Skin of body (tissue), 2 donors: ENCODE results near the gene TOX2. TPM values are rescaled to one million over a fixed set of nuclear protein-coding genes. Genes with fewer than 3 reads are reported as not detected.
A peak's percentile ranks its signal among the peaks of the same experiment; 100 is the strongest.
"Not testable (repeated sequence)": the region's sequence is repeated elsewhere in the genome, so short reads cannot be mapped to it uniquely, and the experiment has no call there.

Source experiments
- DNase-seq: peaks from one replicate; lab custom pipeline; 2025; lab: John Stamatoyannopoulos, UW
- total RNA-seq: library from RNA; depleted of rRNA; stranded (reverse); fragments of >200 nt; gene quantifications from one replicate; pipeline ENCODE4 v1.2.3, GENCODE V29; 2014

The TOX2 gene
- total RNA-seq, 1 donor from 2014 or later, result 0.89 TPM

- no peak for DNase-seq
Observed at GRCh38 chr20:44031781-44032582, 117.3 kb downstream of the TOX2 start.

- DNase-seq, result no peak
Observed at GRCh38 chr20:44032583-44033331, 118.1 kb downstream of the TOX2 start.

DNA sequence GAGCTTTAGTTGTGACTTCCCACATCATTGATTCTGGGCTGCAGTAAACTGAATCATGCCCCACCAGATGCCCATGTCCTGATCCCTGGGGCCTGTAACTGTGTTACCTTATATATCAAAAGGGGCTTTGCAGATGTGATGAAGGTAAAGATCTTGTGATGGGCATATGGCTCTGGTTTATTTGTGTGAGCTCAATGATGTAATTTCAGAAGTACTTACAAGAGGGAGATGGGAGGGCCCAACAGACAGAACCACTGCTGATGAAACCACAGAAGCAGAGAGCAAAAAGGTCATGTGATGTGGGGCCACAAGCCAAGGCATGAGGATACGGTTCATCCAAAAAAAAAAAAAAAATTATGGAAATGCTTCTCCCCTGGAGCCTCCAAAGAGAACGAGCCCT, 118.7 kb downstream of the TOX2 start:
- DNase-seq, result no peak

DNA sequence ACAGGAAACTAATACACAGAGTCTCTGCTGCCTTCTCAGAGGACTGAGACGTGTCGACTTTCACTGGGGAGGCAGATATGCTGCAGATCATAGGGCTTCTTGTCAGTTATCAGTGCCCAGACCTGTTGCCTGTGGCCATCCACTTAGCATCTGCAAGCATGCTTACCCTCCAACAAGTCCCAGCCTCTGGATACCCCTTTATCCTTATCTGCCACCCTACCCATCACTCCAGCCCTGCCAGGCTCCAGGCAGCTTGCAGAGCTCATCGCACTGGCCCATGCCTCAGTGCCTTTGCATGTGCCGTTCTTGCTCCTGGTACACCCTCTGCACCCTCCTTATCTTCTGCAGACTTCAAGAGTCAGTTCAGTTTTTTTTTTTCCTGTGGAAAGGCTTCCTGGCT, 119.2 kb downstream of the TOX2 start:
- no peak for DNase-seq

- no peak for DNase-seq
Observed at GRCh38 chr20:44034451-44034850, 119.8 kb downstream of the TOX2 start.

GRCh38 chr20:44034965-44035635, 120.4 kb downstream of the TOX2 start:
- no peak for DNase-seq

- DNase-seq, result no peak
Observed at GRCh38 chr20:44035924-44036323, 121.3 kb downstream of the TOX2 start.

DNA sequence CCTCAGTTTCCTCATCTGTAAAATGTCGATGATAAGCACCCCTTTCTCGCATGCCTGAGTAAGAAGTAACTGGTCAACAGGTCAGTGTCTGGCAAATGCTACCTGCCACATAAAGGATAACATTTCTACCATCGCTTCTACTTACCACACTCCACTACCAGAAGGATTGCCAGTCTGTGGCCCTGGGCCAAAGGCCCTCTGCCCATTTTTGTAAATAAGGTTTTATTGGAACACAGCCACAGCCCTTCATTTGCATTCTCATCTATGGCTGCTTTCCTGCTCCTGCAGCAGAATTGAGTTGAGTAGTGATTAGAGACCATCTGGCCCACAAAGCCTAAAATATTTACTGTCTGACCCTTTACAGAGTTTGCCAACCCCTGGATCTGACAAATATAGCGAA, 121.8 kb downstream of the TOX2 start:
- no peak for DNase-seq

- DNase-seq, result peak; percentile 36
Observed at GRCh38 chr20:44038681-44039123, 124.0 kb downstream of the TOX2 start.

DNA sequence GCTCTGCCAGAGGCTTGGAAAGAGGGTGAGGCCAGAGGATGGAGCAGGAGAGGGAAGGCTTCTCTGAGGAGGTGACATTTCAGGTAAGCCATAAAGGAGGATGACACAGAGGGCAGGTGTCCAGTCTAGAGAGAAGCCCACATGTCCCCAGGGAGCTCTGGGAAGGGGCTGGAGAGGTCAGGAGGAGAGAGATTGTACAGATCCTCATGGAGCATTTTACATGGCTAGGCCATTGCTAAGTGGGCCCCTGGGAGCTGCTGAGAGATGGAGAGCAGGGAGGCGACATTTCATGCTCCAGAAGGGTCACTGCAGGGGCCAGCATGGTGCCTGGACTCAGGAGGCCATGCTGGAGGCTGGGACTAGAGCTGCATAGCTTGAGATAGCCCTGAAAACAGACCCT, 124.5 kb downstream of the TOX2 start:
- no peak for DNase-seq

DNA sequence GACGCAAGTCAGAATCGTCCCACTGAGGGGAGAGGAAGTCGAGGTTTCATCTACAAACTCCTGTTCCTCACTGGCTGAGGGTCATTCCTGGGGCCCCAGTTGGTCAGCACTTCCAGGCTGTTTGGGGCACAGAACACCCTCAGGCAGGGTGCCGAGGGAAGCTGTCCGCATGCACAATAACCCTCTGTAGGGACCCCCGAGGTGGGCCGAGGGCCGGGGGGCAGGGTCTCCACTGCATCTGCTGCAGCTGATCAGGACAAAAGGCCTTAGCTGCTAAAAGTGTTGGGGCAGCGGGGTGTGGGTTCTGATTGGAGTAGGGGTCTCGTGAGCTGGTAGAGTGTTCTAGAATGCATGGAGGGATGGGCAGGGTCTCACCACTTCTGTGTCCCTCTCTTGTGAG, 125.1 kb downstream of the TOX2 start:
- DNase-seq, result no peak

DNA sequence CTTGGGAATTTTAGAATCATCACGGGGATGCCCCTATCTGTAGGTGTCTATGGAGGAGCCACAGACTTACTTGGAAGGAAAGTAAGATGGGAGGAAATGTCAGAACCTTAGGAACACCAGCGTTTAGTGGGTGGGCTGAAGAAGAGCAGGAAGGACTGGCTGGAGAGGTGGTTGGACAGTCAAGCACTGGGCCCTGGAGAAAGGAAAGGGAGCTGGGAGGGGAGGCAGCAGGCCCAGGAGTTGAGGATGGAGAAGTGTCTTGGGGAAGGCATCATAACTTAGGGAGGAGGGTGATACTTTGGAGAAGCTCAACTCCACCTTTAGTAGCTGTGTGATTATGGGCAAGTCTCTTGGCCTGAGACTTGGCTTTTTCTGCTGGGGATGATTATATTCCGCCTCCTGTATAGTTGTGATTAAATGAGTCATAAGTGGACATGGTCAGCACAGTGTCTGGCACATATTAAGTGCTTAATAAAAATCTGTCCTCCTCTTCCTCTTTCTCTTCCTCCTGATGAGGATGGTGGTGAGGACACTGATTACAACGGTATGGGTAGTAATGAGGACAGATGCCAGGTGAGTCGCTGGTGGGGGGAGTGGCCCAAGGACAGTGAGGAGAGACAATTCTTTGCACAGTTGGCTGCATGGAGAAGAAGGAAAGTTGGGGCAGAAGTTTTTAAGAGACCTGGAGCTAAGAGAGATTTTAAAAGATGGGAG, 125.7 kb downstream of the TOX2 start:
- DNase-seq, result no peak

DNA sequence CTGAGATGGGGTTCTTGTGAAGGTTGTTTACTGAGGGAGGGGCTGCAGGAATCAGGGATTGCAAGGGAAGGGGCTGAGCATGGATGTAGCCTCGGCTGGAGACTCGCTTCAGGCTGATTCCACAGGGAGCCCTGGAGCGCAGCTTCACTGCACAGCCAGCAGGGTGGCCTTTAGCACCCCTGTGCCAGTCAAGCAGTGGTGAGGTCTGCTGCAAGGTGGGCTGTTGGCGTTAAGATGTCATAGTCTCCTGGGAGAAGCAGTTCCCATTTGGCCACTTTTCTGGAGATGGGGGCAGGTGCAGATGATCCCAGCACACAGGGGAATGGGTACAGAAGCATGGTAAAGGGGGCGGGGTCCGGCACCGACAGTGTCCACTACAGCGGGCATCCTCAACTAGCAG, 126.3 kb downstream of the TOX2 start:
- DNase-seq, result no peak

DNA sequence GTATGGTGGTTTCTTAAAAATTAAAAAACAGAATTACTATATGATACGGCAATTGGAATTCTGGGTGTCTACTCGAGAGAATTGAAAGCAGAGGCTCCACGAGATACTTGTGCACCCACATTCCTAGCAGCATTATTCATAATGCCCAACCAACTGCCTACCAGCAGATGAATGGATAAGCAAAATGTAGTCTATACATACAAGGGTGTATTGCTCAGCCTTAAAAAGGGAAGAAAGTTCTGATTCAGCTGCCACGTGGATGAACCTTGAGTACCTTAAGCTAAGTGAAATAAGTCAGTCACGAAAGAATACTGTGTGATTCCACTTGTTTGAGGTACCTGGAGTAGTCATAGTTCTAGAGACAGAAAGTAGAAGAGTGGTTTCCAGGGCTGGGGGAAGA, 130.1 kb downstream of the TOX2 start:
- DNase-seq, result not testable (repeated sequence)

- DNase-seq, result no peak
Observed at GRCh38 chr20:44050327-44050726, 135.7 kb downstream of the TOX2 start.

GRCh38 chr20:44050925-44051660, 136.4 kb downstream of the TOX2 start:
- DNase-seq, result no peak

GRCh38 chr20:44051661-44052000, 137.0 kb downstream of the TOX2 start:
- DNase-seq, result no peak

DNA sequence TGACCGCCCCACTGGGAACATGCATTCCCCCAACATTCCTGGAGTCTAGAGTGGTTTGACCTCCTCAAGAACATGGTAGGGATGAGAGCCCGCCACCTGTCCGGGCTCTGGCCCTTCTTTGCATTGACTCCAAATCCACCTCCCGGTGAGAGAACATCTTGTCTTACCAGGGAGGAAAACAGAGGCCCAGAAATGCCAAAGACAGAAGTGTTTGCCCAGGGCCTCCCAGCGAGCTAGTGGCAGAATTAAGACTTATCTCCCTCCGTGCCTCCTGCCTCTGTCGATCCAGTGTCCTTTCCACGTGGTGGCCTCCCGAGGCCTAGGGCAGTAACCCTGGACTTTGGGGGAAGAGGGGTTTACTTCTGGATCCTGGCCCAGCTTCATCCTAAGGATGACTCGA, 137.5 kb downstream of the TOX2 start:
- DNase-seq, result no peak

- DNase-seq, result no peak
Observed at GRCh38 chr20:44053046-44053445, 138.4 kb downstream of the TOX2 start.

GRCh38 chr20:44054118-44054517, 139.5 kb downstream of the TOX2 start:
- no peak for DNase-seq

DNA sequence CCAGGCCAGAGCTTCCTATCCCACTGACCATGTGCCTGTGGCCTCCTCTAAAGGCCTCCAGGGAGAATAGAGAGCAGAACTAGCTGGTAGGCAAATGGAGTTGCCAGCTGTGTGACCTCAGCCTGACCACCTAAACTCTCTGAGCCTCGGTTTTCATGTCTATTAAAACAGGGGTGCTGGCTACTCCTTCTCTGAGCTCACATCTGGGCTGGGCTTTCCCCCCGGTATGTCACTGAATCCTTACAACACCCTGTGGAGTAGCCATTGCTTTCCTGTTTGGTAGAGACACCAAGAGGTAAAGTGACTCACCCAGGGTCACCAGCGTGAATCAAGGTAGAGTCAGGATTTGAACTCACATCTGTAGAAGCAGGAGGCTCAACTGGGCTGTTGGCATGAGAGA, 140.2 kb downstream of the TOX2 start:
- DNase-seq, result no peak
